PFSK-1 (cell line): ENCODE measurements around the gene CBLL1.

Experiments used
- POLR2AphosphoS5 ChIP-seq: IDR thresholded peaks from 2 replicates; pipeline ENCODE4 v1.6.1; 2012; ENCODE audit warnings: low read depth, mild to moderate bottlenecking, control low read depth, low read length, moderate library complexity
- TAF1 ChIP-seq: IDR thresholded peaks from 2 replicates; pipeline ENCODE4 v1.6.1; 2012; ENCODE audit warnings: low read length, control low read depth, borderline replicate concordance; ENCODE audit not compliant: insufficient read depth

GRCh38 chr7:107785926-107786325 lies 42.0 kb downstream of the CBLL1 start:
- TF ChIP-seq POLR2AphosphoS5: no peak
- TF ChIP-seq TAF1: no peak
